ENCODE data around the gene SYT1. TPM values are rescaled to one million over a fixed set of nuclear protein-coding genes. Genes with fewer than 3 reads are reported as not detected.

SYT1 gene
- total and polyA plus RNA-seq, 2 of the 8 experiments (the other 6 are each of a cell fraction or from before 2014, with no cell fraction given): 11.0 to 34.6 TPM

DNA sequence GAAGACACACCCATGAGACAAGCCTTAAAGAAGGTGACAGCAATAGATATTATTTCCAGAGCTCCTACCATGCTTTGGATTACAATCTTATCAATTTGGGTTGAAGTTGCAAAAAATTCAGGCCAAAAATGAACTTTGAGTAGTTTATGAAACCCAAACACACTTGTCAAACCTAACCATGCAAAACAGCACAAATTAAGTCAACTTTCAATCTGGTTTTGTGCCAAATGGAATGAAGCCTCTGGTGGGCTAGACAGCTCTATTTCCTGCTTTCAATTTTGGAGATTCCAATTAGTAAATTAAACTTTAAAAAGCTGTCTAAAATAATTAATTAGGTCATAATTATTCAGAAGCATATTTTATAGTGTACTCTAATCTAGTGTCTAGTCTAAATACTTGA, 203.4 kb downstream of the SYT1 start (continued):
- TF ChIP-seq, protein P1, sequence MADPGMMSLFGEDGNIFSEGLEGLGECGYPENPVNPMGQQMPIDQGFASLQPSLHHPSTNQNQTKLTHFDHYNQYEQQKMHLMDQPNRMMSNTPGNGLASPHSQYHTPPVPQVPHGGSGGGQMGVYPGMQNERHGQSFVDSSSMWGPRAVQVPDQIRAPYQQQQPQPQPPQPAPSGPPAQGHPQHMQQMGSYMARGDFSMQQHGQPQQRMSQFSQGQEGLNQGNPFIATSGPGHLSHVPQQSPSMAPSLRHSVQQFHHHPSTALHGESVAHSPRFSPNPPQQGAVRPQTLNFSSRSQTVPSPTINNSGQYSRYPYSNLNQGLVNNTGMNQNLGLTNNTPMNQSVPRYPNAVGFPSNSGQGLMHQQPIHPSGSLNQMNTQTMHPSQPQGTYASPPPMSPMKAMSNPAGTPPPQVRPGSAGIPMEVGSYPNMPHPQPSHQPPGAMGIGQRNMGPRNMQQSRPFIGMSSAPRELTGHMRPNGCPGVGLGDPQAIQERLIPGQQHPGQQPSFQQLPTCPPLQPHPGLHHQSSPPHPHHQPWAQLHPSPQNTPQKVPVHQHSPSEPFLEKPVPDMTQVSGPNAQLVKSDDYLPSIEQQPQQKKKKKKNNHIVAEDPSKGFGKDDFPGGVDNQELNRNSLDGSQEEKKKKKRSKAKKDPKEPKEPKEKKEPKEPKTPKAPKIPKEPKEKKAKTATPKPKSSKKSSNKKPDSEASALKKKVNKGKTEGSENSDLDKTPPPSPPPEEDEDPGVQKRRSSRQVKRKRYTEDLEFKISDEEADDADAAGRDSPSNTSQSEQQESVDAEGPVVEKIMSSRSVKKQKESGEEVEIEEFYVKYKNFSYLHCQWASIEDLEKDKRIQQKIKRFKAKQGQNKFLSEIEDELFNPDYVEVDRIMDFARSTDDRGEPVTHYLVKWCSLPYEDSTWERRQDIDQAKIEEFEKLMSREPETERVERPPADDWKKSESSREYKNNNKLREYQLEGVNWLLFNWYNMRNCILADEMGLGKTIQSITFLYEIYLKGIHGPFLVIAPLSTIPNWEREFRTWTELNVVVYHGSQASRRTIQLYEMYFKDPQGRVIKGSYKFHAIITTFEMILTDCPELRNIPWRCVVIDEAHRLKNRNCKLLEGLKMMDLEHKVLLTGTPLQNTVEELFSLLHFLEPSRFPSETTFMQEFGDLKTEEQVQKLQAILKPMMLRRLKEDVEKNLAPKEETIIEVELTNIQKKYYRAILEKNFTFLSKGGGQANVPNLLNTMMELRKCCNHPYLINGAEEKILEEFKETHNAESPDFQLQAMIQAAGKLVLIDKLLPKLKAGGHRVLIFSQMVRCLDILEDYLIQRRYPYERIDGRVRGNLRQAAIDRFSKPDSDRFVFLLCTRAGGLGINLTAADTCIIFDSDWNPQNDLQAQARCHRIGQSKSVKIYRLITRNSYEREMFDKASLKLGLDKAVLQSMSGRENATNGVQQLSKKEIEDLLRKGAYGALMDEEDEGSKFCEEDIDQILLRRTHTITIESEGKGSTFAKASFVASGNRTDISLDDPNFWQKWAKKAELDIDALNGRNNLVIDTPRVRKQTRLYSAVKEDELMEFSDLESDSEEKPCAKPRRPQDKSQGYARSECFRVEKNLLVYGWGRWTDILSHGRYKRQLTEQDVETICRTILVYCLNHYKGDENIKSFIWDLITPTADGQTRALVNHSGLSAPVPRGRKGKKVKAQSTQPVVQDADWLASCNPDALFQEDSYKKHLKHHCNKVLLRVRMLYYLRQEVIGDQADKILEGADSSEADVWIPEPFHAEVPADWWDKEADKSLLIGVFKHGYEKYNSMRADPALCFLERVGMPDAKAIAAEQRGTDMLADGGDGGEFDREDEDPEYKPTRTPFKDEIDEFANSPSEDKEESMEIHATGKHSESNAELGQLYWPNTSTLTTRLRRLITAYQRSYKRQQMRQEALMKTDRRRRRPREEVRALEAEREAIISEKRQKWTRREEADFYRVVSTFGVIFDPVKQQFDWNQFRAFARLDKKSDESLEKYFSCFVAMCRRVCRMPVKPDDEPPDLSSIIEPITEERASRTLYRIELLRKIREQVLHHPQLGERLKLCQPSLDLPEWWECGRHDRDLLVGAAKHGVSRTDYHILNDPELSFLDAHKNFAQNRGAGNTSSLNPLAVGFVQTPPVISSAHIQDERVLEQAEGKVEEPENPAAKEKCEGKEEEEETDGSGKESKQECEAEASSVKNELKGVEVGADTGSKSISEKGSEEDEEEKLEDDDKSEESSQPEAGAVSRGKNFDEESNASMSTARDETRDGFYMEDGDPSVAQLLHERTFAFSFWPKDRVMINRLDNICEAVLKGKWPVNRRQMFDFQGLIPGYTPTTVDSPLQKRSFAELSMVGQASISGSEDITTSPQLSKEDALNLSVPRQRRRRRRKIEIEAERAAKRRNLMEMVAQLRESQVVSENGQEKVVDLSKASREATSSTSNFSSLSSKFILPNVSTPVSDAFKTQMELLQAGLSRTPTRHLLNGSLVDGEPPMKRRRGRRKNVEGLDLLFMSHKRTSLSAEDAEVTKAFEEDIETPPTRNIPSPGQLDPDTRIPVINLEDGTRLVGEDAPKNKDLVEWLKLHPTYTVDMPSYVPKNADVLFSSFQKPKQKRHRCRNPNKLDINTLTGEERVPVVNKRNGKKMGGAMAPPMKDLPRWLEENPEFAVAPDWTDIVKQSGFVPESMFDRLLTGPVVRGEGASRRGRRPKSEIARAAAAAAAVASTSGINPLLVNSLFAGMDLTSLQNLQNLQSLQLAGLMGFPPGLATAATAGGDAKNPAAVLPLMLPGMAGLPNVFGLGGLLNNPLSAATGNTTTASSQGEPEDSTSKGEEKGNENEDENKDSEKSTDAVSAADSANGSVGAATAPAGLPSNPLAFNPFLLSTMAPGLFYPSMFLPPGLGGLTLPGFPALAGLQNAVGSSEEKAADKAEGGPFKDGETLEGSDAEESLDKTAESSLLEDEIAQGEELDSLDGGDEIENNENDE (IDR thresholded peaks at IDR 0.05; ENCODE audit: insufficient replicate concordance, low read length): no peak
- TF ChIP-seq CEBPB (IDR thresholded peaks at IDR 0.05; ENCODE audit: low read depth, low read length) (no peak), SIRT6 (IDR thresholded peaks at IDR 0.05; ENCODE audit: low read length) (no peak), NANOG (IDR thresholded peaks at IDR 0.05; ENCODE audit: insufficient read depth, low read depth, low read length, poor library complexity, severe bottlenecking) (no peak), CTBP2 (IDR thresholded peaks at IDR 0.05; ENCODE audit: borderline replicate concordance, insufficient read depth, insufficient read length, low read length) (no peak), HDAC2 (IDR thresholded peaks at IDR 0.05; ENCODE audit: borderline replicate concordance in 1 of 2, low read depth in 2 of 2, low read length in 2 of 2) (no peak), SAP30 (IDR thresholded peaks at IDR 0.05; ENCODE audit: insufficient read depth, insufficient replicate concordance, low read length) (no peak), BCL11A (IDR thresholded peaks at IDR 0.05; ENCODE audit: low read depth in 2 of 2, low read length in 2 of 2) (no peak), TEAD4 (IDR thresholded peaks at IDR 0.05; ENCODE audit: low read depth, low read length) (no peak)
- TF ChIP-seq, protein P2, sequence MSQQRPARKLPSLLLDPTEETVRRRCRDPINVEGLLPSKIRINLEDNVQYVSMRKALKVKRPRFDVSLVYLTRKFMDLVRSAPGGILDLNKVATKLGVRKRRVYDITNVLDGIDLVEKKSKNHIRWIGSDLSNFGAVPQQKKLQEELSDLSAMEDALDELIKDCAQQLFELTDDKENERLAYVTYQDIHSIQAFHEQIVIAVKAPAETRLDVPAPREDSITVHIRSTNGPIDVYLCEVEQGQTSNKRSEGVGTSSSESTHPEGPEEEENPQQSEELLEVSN (IDR thresholded peaks at IDR 0.05): no peak

Measured in H1 (cell line).